HG03460 (cell line): Measurements from ENCODE around the gene ZSCAN26.
A peak's percentile ranks its signal among the peaks of the same experiment; 100 is the strongest.
"Not testable (repeated sequence)": the region's sequence is repeated elsewhere in the genome, so short reads cannot be mapped to it uniquely, and the experiment has no call there.

Source experiments
- ATAC-seq: cut with Tn5 transposase; IDR thresholded peaks from one replicate; pipeline ENCODE4 v1.9.1; 2021; ENCODE audit not compliant: unreplicated experiment

ZSCAN26 gene

DNA sequence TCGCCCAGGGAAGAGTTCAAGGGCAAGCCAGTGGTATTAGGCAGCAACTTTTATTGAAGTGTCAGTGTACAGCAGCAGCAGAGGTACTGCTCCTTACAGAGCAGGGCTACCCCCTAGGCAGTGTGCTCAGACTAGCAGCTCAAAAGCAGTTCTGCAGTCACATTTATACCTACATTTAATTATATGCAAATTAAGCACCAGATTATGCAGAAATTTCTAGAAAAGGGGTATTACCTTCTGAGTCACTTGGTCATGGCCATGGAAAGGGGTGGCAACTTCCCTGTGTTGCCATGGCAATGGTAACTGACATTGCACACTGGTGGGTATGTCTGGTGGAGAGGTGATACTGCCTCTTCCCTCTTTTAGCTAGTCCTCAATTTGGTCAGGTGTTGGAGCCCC lies 12.8 kb upstream of the ZSCAN26 start:
- no peak for ATAC-seq

DNA sequence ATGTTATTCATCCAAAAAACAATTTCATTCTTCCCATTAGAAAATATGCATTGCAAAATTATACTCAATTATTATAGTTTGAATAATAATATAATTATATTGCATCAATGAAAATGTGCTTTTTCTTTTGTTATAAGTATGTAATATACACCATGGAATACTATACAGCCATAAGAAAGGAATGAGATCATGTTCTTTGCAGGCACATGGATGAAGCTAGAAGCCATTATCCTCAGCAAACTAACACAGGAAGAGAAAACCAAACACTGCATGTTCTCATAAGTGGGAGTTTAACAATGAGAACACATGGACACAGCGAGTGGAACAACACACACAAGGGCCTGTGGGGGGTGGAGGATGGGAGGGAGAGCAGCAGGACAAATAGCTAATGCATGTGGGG lies 9.9 kb upstream of the ZSCAN26 start:
- ATAC-seq, result no peak

DNA sequence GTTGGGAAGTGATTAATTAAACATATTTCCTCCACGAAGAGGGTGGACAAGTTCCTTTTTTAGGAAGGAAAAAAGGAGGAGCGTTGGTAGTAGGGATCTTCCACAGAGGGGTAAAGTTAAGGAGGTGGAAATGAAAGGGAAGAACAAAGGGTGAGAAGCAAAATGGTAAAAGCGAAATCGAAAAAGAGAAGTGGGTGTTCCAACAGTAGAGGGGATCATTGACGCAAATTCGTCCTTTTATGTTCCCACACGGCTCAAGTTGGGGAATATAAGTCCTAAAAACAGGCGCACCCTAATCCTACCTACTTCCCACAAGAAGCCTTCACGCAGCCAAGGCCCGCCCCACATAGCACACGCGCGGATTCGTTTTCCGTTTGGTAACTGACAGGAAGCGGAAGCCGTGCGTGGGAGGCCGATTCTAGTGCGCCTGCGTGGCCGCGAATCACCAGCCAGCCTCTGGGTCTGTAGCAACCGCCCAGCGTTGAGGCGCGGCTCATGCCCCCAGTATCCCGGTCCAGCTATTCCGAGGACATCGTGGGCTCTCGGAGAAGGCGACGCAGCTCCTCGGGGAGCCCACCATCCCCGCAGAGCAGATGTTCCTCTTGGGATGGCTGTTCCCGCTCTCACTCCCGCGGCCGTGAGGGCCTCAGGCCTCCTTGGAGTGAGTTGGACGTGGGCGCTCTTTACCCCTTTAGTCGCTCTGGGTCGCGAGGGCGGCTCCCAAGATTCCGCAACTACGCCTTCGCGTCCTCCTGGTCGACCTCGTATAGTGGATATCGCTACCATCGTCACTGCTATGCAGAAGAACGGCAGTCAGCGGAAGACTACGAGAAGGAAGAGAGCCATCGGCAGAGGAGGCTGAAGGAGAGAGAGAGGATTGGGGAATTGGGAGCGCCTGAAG lies 7.8 kb upstream of the ZSCAN26 start, which contains the start of gene NKAPL:
Gene NKAPL (plus strand): TSS at position 421 of the 901 bp plus-strand sequence. CDS start 75 bp downstream, at position 496.
- ATAC-seq, result no peak

DNA sequence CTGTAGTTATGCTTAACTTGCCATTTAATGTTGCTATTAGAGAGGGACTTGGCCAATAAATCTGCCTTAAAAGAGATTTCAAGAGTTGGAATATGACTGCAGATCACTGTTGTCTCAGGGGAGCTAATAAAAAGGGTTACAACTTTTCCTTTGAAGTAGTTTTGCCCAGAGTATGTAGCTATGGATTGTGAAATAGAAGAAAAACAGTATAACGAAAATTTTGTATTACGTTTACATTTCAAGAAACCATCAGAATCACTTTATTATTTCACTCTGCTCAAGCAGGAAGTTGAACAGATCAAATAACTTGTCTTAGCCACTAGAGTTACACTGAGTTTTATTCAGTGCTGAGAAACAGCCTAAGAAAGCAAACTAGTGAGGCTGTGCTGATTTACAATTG lies 3.0 kb upstream of the ZSCAN26 start:
- ATAC-seq, result no peak

DNA sequence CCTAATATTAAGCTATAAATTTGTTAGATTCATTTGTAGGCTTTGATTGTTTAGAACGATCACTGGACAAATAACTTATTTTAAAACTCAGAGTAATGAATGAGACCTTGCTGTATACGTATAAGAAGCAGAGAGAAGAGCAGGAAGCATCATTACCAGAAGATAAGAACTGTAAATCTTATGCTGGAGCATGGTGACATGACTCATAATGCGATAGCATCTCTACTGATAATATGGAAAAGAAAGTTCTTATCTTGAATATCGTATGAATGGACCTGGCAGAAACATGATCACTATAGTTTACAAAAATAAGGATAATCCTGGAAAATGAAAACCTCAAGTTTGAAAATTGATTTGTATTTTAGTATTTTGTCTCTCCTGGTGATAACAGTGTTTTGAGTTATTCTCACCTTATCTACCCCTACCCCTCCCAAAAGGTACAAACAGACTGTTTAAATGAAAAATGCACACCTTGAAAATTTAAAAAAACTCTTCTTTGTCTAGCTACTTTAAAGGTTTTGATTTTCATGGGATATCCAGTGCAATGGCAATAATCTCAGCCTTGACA lies 2.0 kb upstream of the ZSCAN26 start:
- no peak for ATAC-seq

DNA sequence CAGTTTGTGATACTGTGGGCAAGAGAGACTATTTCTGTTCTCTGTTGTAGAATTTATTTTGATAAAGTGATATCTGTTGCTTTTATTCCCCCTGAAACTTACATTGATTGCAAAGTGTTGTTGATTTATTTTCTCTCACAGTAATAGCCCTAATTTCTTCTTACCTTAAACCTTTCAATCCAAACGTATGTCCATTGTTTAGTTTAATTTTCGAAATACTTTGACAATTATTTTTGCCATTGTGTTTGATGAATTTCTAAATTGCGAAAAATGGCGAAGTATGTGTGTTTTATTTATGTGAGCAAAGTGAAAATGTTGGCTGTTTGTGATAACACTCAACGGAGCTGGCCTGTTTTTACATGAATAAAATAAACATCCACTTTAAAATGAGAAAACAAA lies 381 bp upstream of the ZSCAN26 start:
- no peak for ATAC-seq

DNA sequence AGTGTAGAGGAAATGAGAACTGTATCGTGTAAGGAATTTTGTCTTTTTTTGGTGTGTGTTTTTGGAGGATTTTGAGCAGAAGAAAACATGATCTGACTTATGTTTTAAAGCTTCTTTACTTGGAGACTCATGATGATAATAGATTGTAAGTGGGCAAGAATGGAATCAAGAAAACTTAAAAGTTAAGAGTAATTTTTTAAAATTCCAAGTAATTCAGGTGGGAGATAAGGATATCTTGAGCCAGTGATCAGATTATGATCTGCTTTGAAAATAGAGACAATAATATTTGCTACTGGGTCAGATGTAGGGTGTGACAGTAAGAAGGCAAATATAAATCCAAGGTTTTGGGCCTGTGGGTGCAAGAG lies 734 bp downstream of the ZSCAN26 start:
- no peak for ATAC-seq

DNA sequence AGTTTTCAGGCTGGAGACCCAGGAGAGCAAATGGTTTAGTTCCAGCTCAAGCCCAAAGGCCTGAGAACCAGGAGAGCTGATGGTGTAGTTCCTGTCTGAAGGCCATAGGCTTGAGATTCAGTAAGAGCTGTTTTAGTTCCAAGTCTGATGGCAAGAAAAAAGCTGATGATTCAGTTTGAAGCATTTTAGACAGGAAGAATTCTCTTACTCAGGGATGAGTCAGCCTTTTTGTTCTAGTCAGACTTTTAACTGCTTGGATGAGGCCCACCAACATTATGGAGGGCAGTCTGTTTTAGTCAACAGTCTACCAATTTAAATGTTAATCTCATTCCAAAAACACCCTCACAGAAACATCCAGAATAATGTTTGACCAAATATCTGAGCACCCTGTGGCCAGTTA lies 2.5 kb downstream of the ZSCAN26 start:
- ATAC-seq, result no peak

DNA sequence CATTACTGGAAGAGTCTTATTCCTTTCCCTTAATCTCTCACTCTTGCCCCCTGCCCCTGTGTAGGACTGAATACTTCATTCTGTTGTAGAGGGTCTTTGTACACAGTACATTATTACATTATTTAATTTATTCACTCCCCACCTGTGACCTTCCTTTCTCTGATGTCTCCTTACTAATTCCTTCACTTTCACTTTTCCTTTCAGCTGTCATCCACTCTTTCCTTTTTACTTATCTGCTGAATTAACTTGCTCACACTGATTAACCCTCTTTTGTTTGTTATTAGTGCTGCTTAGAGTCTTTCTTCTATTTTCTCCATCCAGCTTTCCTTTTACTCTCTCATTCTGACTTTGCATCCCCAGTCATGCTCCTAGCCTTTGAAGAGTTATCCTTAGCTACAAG lies 7.9 kb downstream of the ZSCAN26 start:
- ATAC-seq, result no peak

DNA sequence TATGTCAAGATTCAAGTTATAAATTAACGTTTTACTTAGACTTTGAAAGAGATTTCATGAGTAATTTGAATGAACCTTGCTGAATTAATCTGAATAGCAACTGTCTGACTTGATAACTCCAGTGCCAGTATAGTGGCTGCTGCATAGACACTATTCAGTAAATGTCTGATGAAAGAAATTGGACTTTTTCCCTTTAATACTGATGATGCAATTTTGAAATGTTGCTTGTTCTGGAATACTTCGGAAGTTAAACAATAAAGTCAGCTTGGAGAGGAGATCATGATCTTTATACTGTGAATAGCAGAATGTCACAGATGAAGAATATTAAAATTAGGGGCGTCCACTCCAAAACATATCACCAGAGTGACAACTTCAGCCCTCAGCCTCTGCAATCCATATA lies 10.8 kb downstream of the ZSCAN26 start:
- no peak for ATAC-seq

DNA sequence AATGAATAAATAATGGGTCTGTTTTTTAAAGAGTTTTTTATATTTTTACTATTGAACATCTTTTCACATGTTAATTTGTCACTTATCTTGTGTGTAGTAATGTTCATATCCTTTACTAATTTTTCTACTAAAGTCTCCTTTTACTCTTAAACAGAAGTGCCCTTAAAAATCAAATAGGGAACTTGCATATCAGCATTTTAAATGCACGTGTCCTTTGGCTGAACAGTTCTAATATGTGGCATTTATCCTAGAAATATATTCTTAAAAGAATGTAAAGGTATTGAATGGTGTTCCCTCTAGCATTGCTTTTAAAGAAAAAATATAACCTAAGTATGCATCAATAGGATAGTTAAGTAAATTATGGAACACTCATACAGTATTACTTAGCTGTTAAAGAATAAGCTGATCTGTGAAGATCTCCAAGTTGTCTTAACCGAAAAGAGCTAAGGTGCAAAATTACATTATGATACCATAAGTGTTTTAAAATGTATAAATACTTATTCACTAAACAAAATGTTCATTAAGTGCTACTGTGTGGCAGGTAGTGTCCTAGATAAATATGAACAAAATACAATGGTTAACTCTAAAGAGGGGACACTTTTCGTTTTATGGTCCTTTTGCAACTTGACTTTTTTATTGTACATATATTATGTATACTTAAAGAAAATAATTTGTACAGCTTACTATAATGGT lies 13.8 kb downstream of the ZSCAN26 start:
- ATAC-seq, result no peak

DNA sequence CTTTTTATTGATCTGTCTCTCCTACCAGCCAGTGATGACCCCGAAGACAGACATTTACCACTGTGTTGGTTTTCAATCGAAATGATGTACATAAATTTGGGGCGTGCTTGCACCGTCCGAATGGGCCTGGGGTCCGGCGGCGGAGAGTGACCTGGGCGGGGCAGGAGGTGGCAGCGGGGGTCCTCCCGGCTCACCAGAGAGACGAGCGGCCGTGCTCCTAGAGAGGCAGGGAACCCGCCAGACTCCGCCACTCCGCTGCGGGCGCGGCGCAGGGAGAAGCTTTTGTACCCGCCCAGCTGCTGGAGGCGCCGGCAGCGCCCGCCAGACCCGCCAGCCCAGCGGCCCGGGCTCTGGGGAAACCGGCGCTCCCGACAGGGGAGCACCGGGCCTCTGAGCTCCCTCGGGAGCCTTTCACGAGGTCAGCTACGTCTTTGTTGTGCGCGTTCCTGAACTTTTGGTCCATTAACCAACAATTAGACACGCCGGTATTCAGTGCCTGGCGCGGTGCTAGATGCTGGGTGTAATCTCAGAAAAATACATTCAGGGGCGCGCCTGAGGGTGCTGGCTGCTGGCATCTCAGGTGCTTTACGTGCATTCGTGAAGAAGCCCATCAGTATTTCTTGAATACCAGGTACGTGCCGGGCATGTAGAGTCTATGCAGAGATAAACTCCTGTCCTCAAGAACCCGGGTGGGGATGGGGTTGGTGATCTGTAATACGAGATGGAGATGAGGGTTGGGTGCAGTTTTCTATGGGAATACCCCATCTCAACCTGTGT lies 14.5 kb downstream of the ZSCAN26 start, which contains the start of gene PGBD1:
Gene PGBD1 (plus strand): TSS at position 285 of the 777 bp plus-strand sequence. CDS start 2,242 bp downstream, outside the sequence.
- peak; percentile 77 for ATAC-seq

DNA sequence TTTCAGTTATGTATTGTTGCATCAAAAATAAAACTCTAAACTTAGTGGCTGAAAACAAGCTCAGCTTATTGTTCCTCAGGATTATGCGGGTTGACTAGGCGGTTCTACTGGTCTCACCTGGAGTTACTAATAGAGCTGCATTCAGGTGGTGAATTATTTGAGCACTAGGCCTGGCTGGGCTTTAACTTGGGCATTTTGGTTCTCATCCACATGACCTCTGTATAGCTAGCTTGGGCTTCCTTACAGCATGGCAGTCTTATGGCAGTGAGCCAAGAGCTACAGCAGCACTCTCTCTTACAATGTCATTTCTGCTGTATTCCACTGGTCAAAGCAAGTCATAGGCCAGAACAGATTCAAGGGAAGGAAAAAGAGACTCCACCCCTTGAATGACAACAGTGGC lies 16.0 kb downstream of the ZSCAN26 start:
- no peak for ATAC-seq

DNA sequence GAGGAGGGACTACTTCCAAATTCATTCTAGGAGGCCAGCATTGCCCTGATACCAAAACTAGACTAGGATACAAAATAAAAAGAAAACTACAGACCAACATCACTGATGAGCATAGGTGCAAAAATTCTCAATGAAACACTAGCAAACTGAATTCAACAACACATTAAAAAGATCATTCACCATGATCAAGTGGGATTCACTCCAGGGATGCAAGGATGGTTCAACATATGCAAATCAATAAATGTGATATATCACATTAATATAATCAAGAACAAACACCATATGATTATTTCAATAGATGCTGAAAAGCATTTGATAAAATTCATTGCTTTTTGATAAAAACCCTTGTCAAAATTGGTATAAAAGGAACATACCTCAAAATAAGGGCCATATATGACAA lies 24.6 kb downstream of the ZSCAN26 start:
- no peak for ATAC-seq

DNA sequence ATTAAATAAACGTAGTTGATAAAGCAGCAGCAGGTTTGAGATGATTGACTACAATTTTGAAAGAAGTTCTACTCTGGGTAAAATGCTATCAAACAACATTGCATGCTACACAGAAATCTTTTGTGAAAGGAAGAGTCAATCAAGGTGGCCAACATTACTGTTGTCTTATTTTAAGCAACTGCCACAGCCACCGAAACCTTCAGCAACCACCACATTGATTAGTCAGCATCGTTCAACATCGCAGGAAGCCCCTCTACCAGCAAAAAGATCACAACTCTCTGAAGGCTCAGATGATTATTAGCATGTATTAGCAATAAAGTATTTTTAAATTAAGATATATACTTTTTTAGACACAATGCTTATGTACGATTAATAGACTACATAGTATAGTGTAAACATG lies 28.4 kb downstream of the ZSCAN26 start:
- no peak for ATAC-seq

DNA sequence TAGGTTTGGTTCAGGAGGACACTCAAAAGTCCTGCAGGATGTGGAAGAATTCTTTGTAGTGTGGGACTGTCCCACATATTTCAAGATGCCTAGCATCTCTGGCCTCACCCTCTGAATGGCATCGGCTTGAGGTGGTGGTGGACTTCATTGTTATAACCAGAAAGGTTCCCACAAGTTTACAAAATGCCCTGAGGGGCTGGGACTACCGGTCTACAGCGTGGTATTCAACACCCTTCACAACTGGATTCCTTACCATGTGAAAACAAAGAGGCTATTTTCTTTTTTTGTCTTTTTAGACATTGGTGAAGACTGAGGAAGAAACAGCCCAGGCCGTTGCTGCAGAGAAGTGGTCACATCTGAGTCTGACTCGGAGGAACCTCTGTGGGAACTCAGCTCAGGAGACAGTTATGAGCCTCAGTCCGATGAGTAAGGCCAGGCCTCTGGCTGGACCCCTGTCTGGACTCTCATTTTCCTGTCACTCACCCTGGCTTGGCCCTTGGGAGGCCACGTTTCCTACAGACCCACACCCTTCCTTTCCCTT lies 29.6 kb downstream of the ZSCAN26 start:
- ATAC-seq, result no peak

DNA sequence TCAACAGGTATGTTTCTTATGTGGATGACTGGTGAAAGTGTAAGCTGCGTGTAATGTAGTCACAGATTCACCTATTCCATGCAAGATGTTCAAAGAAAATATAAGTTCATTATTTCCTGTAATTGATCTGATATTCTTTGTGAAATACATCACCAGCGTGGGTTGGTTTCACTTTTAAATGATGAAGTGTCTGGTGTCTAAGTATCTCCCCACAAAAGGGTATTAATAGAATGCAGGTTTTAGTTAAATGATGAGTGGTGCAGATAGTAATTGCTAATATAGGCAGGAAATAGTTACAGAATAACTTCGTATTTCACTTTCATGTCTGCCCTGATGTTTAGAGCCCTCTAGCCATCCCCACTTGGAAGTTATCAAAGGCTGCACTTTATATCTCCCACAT lies 36.6 kb downstream of the ZSCAN26 start:
- ATAC-seq, result peak; percentile 88

DNA sequence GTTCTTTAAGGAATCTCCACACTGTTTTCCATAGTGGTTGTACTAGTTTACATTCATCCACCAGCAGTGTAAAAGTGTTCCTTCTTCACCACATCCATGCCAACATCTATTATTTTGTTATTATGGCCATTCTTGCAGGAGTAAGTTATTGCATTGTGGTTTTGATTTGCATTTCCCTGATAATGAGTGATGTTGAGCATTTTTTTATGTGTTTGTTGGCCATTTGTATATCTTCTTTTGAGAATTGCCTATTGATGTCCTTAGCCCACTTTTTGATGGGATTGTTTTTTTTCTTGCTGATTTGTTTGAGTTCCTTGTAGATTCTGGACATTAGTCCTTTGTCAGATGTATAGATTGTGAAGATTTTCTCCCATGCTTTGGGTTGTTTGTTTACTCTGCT lies 39.4 kb downstream of the ZSCAN26 start:
- not testable (repeated sequence) for ATAC-seq

DNA sequence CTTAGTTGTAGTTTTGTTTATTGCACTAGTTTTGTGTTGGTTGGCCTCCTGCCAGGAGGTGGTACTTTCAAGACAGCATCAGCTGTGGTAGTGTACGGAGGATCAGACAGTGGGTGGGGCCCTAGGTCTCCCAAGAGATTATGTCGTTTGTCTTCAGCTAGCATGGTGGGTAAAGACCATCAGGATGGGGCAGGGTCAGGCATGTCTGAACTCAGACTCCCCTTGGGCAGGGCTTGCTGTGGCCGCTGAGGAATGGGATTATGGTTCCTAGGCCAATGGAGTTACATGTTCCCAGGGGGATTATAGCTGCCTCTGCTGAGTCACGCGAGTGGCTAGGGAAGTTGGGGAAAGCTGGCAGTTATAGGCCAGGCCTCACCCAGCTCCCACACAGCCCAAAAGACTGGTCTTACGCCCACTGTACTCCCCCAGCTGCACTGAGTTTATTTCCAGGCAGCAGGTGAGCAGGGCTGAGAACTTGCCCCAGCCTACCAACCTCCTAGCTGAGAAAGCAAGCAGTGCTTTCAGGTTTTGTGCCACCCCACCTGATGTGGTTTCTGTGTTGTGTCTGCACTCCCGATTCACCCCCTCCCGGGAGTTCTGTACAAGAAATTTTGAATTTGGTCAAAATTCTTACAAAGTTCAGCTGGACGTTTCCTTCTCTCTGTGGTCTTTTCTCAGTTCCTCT lies 44.3 kb downstream of the ZSCAN26 start:
- ATAC-seq, result no peak

DNA sequence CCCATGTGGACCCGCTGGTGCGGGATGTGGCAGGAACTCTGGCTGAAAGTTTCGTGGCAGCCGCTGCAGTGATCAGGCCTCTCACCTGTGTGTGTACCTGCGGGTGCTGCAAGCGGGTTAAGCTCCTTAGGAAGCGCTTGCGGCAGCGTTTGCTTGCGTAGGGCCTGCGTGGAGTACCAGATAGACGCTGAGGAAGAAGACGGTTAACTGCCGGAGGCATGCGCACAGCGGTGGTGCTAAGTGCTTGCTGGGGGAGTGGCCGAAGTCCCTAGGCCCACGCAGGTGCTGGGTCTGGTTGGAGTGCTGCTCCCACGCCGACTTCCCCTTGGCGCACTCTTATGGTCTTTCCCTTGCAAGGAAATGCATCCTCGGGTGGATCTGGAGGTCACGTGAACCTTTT lies 46.0 kb downstream of the ZSCAN26 start:
- ATAC-seq, result no peak
